HEK293 (cell line): ENCODE measurements around the gene STMP1.

Experiments
- CTCF ChIP-seq: fragments of 450-650 bp; formaldehyde crosslinking; IDR thresholded peaks from 2 replicates; pipeline ENCODE4 v1.5.1; 2016; ENCODE audit warnings: missing biosample characterization, missing genetic modification characterization
- ZNF311 ChIP-seq: fragments of 450-650 bp; formaldehyde crosslinking; IDR thresholded peaks from 2 replicates; pipeline ENCODE4 v1.5.1; 2017; ENCODE audit warnings: missing biosample characterization, missing genetic modification characterization, borderline replicate concordance

- TF ChIP-seq ZNF311 (no peak), CTCF (tag by site-specific recombination) (no peak)
Observed at GRCh38 chr7:135644729-135645128, 17.6 kb upstream of the STMP1 start.
